Measurements from ENCODE around the gene C6orf120. TPM values are rescaled to one million over a fixed set of nuclear protein-coding genes. Genes with fewer than 3 reads are reported as not detected.

C6orf120 gene
- total and polyA plus RNA-seq, 11 donors = 3.4 to 22.9 (median 18.8) TPM

- no peak for DNase-seq
- TF ChIP-seq CTCF (IDR thresholded peaks at IDR 0.05) (no peak), POLR2A (IDR thresholded peaks at IDR 0.05) (no peak)
- Histone ChIP-seq H3K36me3 (peaks cover 0 to 54% (median 16%) of the 10 kb centered on the region in 9 donors), H3K4me1 (no peaks in the 10 kb centered on the region), H3K9me3 (peaks cover 0 to 36% (median 8%) of the 10 kb centered on the region in 12 donors), H3K27ac (no peak overlapping the region), H3K4me3 (no peak overlapping the region), H3K27me3 (no peaks in the 10 kb centered on the region)
- intact Hi-C loops (cut with DNase I) = no loop called here
- ATAC-seq = no peak
- WGBS, 4 donors = 95 to 99% (median 96%) methylated on average over 2 of the region's 2 CpGs
These were observed 16.1 kb upstream of the C6orf120 start for GRCh38 chr6:169685860-169686259.

DNA sequence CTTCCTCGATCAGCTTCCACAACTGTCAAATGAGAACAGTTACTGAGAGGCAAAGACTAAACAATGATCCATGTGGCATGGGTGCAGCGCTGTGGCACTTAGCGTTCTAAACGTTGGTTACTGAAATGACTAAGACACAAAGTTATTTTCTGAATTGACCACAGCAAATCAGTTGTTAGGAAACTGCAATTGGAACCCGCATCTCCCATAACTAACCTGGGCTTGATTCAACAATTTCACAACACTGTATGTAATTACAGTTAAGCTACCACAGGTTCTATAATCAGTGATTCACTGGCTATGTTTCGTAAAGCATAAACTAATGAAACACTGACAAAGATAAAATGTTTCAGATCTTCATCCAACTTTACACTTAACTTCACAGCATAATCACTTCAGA, 12.6 kb upstream of the C6orf120 start:
- H3K27me3 ChIP-seq = no peaks in the 10 kb centered on the region
- 95 to 97% (median 96%) methylated on average over 6 of the region's 6 CpGs for WGBS, 4 donors
- no peak overlapping the region for H3K4me3 ChIP-seq
- DNase-seq (no peak), ATAC-seq (no peak)
- H3K9me3 ChIP-seq = peaks cover 0 to 42% (median 10%) of the 10 kb centered on the region in 12 donors
- no peak for TF ChIP-seq POLR2A (IDR thresholded peaks at IDR 0.05)
- no peak for TF ChIP-seq CTCF (IDR thresholded peaks at IDR 0.05)
- H3K36me3 ChIP-seq = peaks cover 0 to 44% (median 16%) of the 10 kb centered on the region in 9 donors
- H3K27ac ChIP-seq = no peak overlapping the region
- H3K4me1 ChIP-seq = no peaks in the 10 kb centered on the region
- intact Hi-C loops (cut with DNase I) = no loop called here

DNA sequence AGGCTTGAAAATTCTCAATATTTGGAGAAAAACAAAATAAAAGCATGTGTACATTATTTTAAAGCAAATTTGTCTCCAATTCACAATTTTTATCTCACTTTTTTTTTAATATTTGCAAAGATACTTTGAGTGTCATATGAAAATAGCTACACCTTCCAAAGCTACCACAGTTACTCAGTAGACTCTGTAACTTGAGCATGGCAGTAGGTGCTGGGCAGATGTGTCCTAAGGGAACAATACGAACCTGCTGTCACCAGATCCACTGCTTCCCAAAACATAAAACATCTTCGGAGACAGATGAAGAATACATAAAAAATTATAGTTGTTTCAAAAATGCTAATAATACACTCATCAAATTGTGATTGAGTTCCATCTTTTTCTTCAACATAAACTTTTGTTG, 10.7 kb upstream of the C6orf120 start:
- no peaks in the 10 kb centered on the region for H3K4me1 ChIP-seq
- TF ChIP-seq POLR2A (IDR thresholded peaks at IDR 0.05) (no peak), CTCF (IDR thresholded peaks at IDR 0.05) (no peak)
- no peak overlapping the region for H3K27ac ChIP-seq
- no peak for DNase-seq
- intact Hi-C loops (cut with DNase I) = no loop called here
- peaks cover 0 to 26% (median 3%) of the 10 kb centered on the region in 12 donors for H3K9me3 ChIP-seq
- ATAC-seq = no peak
- H3K36me3 ChIP-seq = peaks cover 0 to 27% (median 16%) of the 10 kb centered on the region in 9 donors
- no peaks in the 10 kb centered on the region for H3K27me3 ChIP-seq
- 94 to 99% (median 96%) methylated on average over 2 of the region's 2 CpGs for WGBS, 4 donors
- H3K4me3 ChIP-seq = no peak overlapping the region

GRCh38 chr6:169692516-169692915, 9.4 kb upstream of the C6orf120 start:
- Histone ChIP-seq H3K36me3 (peaks cover 0 to 16% (median 9%) of the 10 kb centered on the region in 9 donors), H3K9me3 (peaks cover 0 to 14% (median 0%) of the 10 kb centered on the region in 12 donors), H3K27ac (no peak overlapping the region), H3K4me3 (no peak overlapping the region), H3K4me1 (peaks cover 0 to 2% (median 0%) of the 10 kb centered on the region in 12 donors), H3K27me3 (no peaks in the 10 kb centered on the region)
- ATAC-seq (no peak), DNase-seq (no peak)
- WGBS, 4 donors = 97 to 100% (median 98%) methylated on average over 2 to 3 of the region's 3 CpGs
- TF ChIP-seq POLR2A (IDR thresholded peaks at IDR 0.05) (no peak), CTCF (IDR thresholded peaks at IDR 0.05) (no peak)
- intact Hi-C loops (cut with DNase I) = no loop called here
